Activated CD4-positive, alpha-beta memory T cell treated with anti-CD3 and anti-CD28 coated beads, Interleukin-2, amount 10 ng/mL, durations not matched to agents 7 days and 5 days (primary cell): ENCODE data around the gene ANTXR2. TPM values are rescaled to one million over a fixed set of nuclear protein-coding genes. Genes with fewer than 3 reads are reported as not detected.

Source experiments
- CTCF ChIA-PET: fragments of 350-600 bp; sonication (Branson Sonifier 250); formaldehyde crosslinking; loops from one replicate; lab custom pipeline; 2021; ENCODE audit warnings: antibody characterized with exemption, inconsistent platforms; lab: Charles Lee
- POLR2A ChIA-PET: fragments of 350-600 bp; sonication (Branson Sonifier 250); formaldehyde crosslinking; loops from one replicate; lab custom pipeline; 2021; ENCODE audit warnings: antibody characterized with exemption; lab: Charles Lee
- DNase-seq: peaks from one replicate; pipeline ENCODE4 v3.0.0-alpha.2; 2020
- H3K27ac Mint-ChIP-seq: one replicate; pipeline ENCODE4 v1.8.0; 2021; ENCODE audit warnings: mild to moderate bottlenecking, mixed read lengths
- H3K27me3 Mint-ChIP-seq: one replicate; pipeline ENCODE4 v1.8.0; 2021; ENCODE audit warnings: mixed read lengths
- H3K36me3 Mint-ChIP-seq: one replicate; pipeline ENCODE4 v1.8.0; 2021; ENCODE audit warnings: low read depth, mixed read lengths
- H3K4me1 Mint-ChIP-seq: one replicate; pipeline ENCODE4 v1.8.0; 2021; ENCODE audit warnings: mixed read lengths
- H3K4me3 Mint-ChIP-seq: one replicate; pipeline ENCODE4 v1.8.0; 2021; ENCODE audit warnings: mild to moderate bottlenecking, mixed read lengths
- H3K9me3 Mint-ChIP-seq: one replicate; pipeline ENCODE4 v1.8.0; 2021; ENCODE audit warnings: mixed read lengths
- total RNA-seq, 2 experiments: library from RNA; stranded (reverse); gene quantifications; one replicate each; pipeline ENCODE4 v1.2.3, GENCODE V29; 2021

ANTXR2 gene
- total RNA-seq, 2 experiments from 2014 or later: 113 to 114 TPM

- DNase-seq: no peak
- Mint-ChIP-seq H3K27me3 (no peaks in the 10 kb centered on the region), H3K27ac (no peak overlapping the region), H3K9me3 (peaks cover 3% of the 10 kb centered on the region), H3K4me3 (no peak overlapping the region), H3K36me3 (peaks cover 89% of the 10 kb centered on the region), H3K4me1 (peaks cover 58% of the 10 kb centered on the region)
- ChIA-PET POLR2A (no interaction called here), CTCF (no interaction called here)
These were observed 19.7 kb downstream of the ANTXR2 start for GRCh38 chr4:80053140-80053910.

DNA sequence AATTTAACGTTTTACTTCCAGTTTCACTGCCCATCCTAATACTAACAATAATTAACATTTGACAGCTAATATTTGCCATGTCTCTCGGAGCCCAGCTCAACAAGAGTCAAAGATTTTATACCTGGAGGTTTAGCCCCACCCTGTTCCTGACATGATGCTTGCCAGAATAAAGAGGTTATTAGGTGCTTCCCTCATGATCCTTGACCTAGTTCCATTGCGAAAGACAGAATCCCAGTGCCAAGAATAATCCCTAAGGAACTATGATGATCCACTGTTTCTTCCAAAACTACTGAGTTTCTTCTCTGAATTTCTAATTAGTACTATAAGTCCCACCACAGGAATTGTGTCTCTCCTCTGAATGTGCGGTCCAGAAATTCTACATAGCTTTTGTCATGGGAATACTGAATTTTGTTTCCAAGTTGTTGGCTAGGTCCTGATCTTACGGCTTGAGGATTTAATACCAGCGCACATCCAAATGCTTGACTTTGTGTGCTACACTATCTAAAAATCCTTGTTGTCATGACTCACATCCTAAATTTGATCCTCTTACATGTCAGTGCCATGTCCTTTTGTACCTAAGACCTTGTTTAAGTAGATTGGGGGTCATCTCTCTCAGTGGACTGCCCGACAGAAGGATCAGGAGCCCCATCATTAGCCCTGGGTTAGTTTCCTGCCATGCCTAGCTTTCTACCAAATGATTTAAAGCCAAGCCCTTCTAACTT, 23.1 kb downstream of the ANTXR2 start:
- ChIA-PET CTCF (no interaction called here), POLR2A (interaction anchor here (0.6 to 1.3 kb wide), 3 partner anchors 9 to 12 kb away, joined by 3 to 4 read pairs (median 3); no protein-coding TSS in a partner anchor)
- Mint-ChIP-seq H3K27me3 (no peaks in the 10 kb centered on the region), H3K4me3 (no peak overlapping the region), H3K27ac (no peak overlapping the region), H3K9me3 (peaks cover 3% of the 10 kb centered on the region), H3K4me1 (peaks cover 42% of the 10 kb centered on the region), H3K36me3 (peaks cover 81% of the 10 kb centered on the region)
- no peak for DNase-seq

DNA sequence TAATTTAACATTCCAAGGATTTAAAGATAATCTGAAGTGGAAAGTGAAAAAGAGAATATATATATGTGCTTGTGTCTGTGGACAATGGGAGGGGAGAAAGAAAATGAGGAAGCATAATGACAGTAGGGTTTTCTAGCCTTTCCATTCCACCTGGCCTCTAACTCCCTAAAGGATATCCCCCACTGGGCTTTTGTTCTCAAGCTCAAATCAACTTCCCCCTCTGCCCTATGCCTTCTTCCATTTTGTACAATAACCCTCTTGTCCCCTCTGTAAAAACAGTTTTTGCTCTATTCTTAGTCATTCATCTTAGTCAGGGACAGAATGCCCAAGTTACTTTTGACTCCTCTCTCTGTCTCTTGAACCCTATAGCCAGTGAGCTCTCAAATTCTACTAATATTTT, 23.6 kb downstream of the ANTXR2 start:
- no peak for DNase-seq
- Mint-ChIP-seq H3K9me3 (peaks cover 3% of the 10 kb centered on the region), H3K27ac (no peak overlapping the region), H3K4me1 (peaks cover 39% of the 10 kb centered on the region), H3K27me3 (no peaks in the 10 kb centered on the region), H3K4me3 (no peak overlapping the region), H3K36me3 (peaks cover 79% of the 10 kb centered on the region)
- ChIA-PET POLR2A (interaction anchor here (0.6 to 1.3 kb wide), 3 partner anchors 8 to 12 kb away, joined by 3 to 4 read pairs (median 4); no protein-coding TSS in a partner anchor), CTCF (no interaction called here)

GRCh38 chr4:80045786-80046185, 27.2 kb downstream of the ANTXR2 start:
- ChIA-PET POLR2A (no interaction called here), CTCF (interaction anchor here (0.7 kb wide), 1 partner anchor 424 kb away, joined by 3 read pairs; no protein-coding TSS in a partner anchor)
- Mint-ChIP-seq H3K9me3 (peaks cover 1% of the 10 kb centered on the region), H3K4me3 (no peak overlapping the region), H3K27ac (no peak overlapping the region), H3K4me1 (peaks cover 26% of the 10 kb centered on the region), H3K36me3 (peaks cover 77% of the 10 kb centered on the region), H3K27me3 (no peaks in the 10 kb centered on the region)
- no peak for DNase-seq

GRCh38 chr4:80043541-80043940, 29.5 kb downstream of the ANTXR2 start:
- DNase-seq: no peak
- Mint-ChIP-seq H3K4me3 (no peak overlapping the region), H3K9me3 (peaks cover 8% of the 10 kb centered on the region), H3K27ac (no peak overlapping the region), H3K27me3 (no peaks in the 10 kb centered on the region), H3K36me3 (peaks cover 74% of the 10 kb centered on the region), H3K4me1 (peaks cover 21% of the 10 kb centered on the region)
- POLR2A ChIA-PET: no interaction called here
- CTCF ChIA-PET: no interaction called here

GRCh38 chr4:80042821-80043220, 30.2 kb downstream of the ANTXR2 start:
- peaks cover 25% of the 10 kb centered on the region for H3K4me1 Mint-ChIP-seq
- no peak overlapping the region for H3K27ac Mint-ChIP-seq
- ChIA-PET POLR2A (no interaction called here), CTCF (no interaction called here)
- no peak for DNase-seq
- peaks cover 8% of the 10 kb centered on the region for H3K9me3 Mint-ChIP-seq
- no peak overlapping the region for H3K4me3 Mint-ChIP-seq
- H3K36me3 Mint-ChIP-seq: peaks cover 72% of the 10 kb centered on the region
- H3K27me3 Mint-ChIP-seq: no peaks in the 10 kb centered on the region

DNA sequence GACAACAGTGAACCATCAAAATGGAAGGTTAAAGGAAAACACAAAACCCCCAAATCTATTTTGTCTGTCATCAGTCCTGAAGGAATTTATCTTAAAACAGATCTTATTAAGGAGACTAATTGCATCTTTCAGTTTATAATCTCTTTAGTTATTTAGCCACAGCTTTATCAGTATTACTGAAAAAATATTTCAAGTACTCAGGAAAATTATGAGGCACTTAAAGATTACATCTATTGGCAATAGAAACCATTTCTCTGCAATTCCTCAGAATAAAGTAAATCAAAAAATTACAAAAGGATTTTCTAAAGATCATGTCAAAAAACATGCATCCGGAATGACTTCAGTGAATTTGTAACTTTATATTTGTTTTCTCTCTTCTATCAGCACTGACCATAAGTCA, 35.2 kb downstream of the ANTXR2 start:
- ChIA-PET CTCF (no interaction called here), POLR2A (interaction anchor here (0.8 kb wide), 2 partner anchors 12 to 13 kb away, joined by 3 to 4 read pairs; no protein-coding TSS in a partner anchor)
- no peaks in the 10 kb centered on the region for H3K27me3 Mint-ChIP-seq
- peaks cover 61% of the 10 kb centered on the region for H3K4me1 Mint-ChIP-seq
- no peak for DNase-seq
- H3K27ac Mint-ChIP-seq: peak overlapping the region; percentile 94
- H3K4me3 Mint-ChIP-seq: no peak overlapping the region
- H3K9me3 Mint-ChIP-seq: peaks cover 8% of the 10 kb centered on the region
- peaks cover 79% of the 10 kb centered on the region for H3K36me3 Mint-ChIP-seq

- no peaks in the 10 kb centered on the region for H3K27me3 Mint-ChIP-seq
- CTCF ChIA-PET: no interaction called here
- DNase-seq: no peak
- POLR2A ChIA-PET: interaction anchor here (0.8 to 2.4 kb wide), 4 partner anchors 12 to 165 kb away, joined by 3 to 9 read pairs (median 5); no protein-coding TSS in a partner anchor
- H3K9me3 Mint-ChIP-seq: peaks cover 8% of the 10 kb centered on the region
- peaks cover 63% of the 10 kb centered on the region for H3K4me1 Mint-ChIP-seq
- peak overlapping the region; percentile 94 for H3K27ac Mint-ChIP-seq
- H3K36me3 Mint-ChIP-seq: peaks cover 79% of the 10 kb centered on the region
- H3K4me3 Mint-ChIP-seq: peak overlapping the region; percentile 74
These were observed 35.9 kb downstream of the ANTXR2 start for GRCh38 chr4:80036949-80037685.

GRCh38 chr4:80036306-80036705, 36.7 kb downstream of the ANTXR2 start:
- peaks cover 63% of the 10 kb centered on the region for H3K4me1 Mint-ChIP-seq

DNA sequence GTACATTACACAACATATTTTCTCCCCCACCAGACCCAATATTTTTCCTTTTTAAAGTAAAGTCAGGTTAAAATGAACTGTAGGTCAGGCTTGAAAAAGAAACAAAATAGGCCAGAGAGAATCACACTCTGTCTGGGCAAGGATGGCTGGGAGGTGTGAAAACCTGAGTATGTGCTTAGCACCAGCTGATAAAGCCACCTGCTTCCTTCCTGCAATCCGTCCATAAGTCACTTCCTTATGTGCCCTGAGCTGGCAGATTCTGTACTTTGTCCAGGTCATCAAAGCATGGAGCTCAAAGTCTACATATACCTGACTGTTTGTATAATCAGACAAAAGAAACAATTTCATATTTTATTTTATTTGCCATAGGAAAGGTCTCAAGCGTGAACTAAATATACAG, 37.7 kb downstream of the ANTXR2 start:
- DNase-seq: peak; percentile 47
- ChIA-PET POLR2A (interaction anchor here (0.6 to 2.4 kb wide), 7 partner anchors 18 to 147 kb away, joined by 3 to 19 read pairs (median 3); no protein-coding TSS in a partner anchor), CTCF (interaction anchor here (1.0 to 1.8 kb wide), 2 partner anchors 11 to 136 kb away, joined by 3 to 5 read pairs; no protein-coding TSS in a partner anchor)
- Mint-ChIP-seq H3K27ac (peak overlapping the region; percentile 72), H3K4me3 (no peak overlapping the region), H3K27me3 (no peaks in the 10 kb centered on the region), H3K36me3 (peaks cover 68% of the 10 kb centered on the region), H3K9me3 (peaks cover 8% of the 10 kb centered on the region), H3K4me1 (peaks cover 66% of the 10 kb centered on the region)

More at GRCh38 chr4:80036306-80036705, 36.7 kb downstream of the ANTXR2 start:
- Mint-ChIP-seq H3K27ac (peak overlapping the region; percentile 94), H3K9me3 (peaks cover 8% of the 10 kb centered on the region), H3K36me3 (peaks cover 74% of the 10 kb centered on the region), H3K27me3 (no peaks in the 10 kb centered on the region), H3K4me3 (no peak overlapping the region)
- ChIA-PET CTCF (interaction anchor here (1.0 to 1.8 kb wide), 2 partner anchors 12 to 135 kb away, joined by 3 to 5 read pairs; no protein-coding TSS in a partner anchor), POLR2A (interaction anchor here (1.2 to 2.4 kb wide), 3 partner anchors 19 to 166 kb away, joined by 6 to 19 read pairs (median 9); no protein-coding TSS in a partner anchor)
- no peak for DNase-seq

GRCh38 chr4:80033581-80033980, 39.4 kb downstream of the ANTXR2 start:
- H3K27me3 Mint-ChIP-seq: no peaks in the 10 kb centered on the region
- no peak for DNase-seq
- H3K4me1 Mint-ChIP-seq: peaks cover 55% of the 10 kb centered on the region
- POLR2A ChIA-PET: interaction anchor here (0.7 to 1.5 kb wide), 2 partner anchors 15 to 26 kb away, joined by 3 read pairs; no protein-coding TSS in a partner anchor
- CTCF ChIA-PET: no interaction called here
- no peak overlapping the region for H3K27ac Mint-ChIP-seq
- H3K4me3 Mint-ChIP-seq: no peak overlapping the region
- peaks cover 52% of the 10 kb centered on the region for H3K36me3 Mint-ChIP-seq
- no peaks in the 10 kb centered on the region for H3K9me3 Mint-ChIP-seq

DNA sequence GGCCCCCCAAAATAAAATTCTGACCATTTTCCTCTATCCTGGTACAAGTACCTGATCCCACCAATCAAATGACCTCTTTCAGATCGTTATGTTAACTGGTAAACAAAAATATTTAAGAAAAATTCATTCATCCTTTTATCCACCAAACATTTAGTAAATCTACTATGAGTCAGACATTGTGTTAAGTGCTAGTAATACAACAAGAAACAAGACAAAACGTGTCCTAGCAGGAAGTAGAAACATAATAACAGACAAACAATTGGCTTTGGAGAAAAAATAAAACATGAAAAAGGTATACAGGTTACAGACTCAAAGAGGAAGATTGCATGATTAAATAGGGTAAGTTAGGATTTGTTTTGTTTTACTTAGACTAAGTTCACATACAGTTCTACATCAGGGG, 43.7 kb downstream of the ANTXR2 start:
- CTCF ChIA-PET: no interaction called here

More for the DNA sequence above, 43.7 kb downstream of the ANTXR2 start:
- no peaks in the 10 kb centered on the region for H3K27me3 Mint-ChIP-seq
- POLR2A ChIA-PET: no interaction called here
- H3K4me3 Mint-ChIP-seq: no peak overlapping the region
- no peak overlapping the region for H3K27ac Mint-ChIP-seq
- no peaks in the 10 kb centered on the region for H3K9me3 Mint-ChIP-seq
- DNase-seq: no peak
- H3K36me3 Mint-ChIP-seq: peaks cover 42% of the 10 kb centered on the region
- H3K4me1 Mint-ChIP-seq: peaks cover 22% of the 10 kb centered on the region
